Activated CD4-positive, alpha-beta T cell treated with anti-CD3 and anti-CD28 coated beads for 36 hours (primary cell): ENCODE results near the gene GPR42. TPM values are rescaled to one million over a fixed set of nuclear protein-coding genes. Genes with fewer than 3 reads are reported as not detected.

ENCODE experiments used
- ATAC-seq: fragments of 200-7000 bp; cut with Tn5 transposase; one replicate; pipeline ENCODE4 v1.10.0; 2021; ENCODE audit warnings: mild to moderate bottlenecking, moderate library complexity
- CTCF ChIA-PET: fragments of 350-600 bp; sonication (Branson Sonifier 250); formaldehyde crosslinking; loops from one replicate; lab custom pipeline; 2021; ENCODE audit warnings: antibody characterized with exemption; lab: Charles Lee
- POLR2A ChIA-PET: fragments of 350-600 bp; sonication (Branson Sonifier 250); formaldehyde crosslinking; loops from one replicate; lab custom pipeline; 2021; ENCODE audit warnings: antibody characterized with exemption, inconsistent platforms; lab: Charles Lee
- DNase-seq: peaks from one replicate; pipeline ENCODE4 v3.0.0-alpha.2; 2020
- H3K27ac Mint-ChIP-seq: one replicate; pipeline ENCODE4 v1.8.0; 2021; ENCODE audit warnings: mixed read lengths
- H3K27me3 Mint-ChIP-seq: one replicate; pipeline ENCODE4 v1.8.0; 2021; ENCODE audit warnings: mixed read lengths
- H3K36me3 Mint-ChIP-seq: one replicate; pipeline ENCODE4 v1.8.0; 2021; ENCODE audit warnings: low read depth, mixed read lengths
- H3K4me1 Mint-ChIP-seq: one replicate; pipeline ENCODE4 v1.8.0; 2021; ENCODE audit warnings: mixed read lengths
- H3K4me3 Mint-ChIP-seq: one replicate; pipeline ENCODE4 v1.8.0; 2021; ENCODE audit warnings: mild to moderate bottlenecking, moderate library complexity, mixed read lengths
- H3K9me3 Mint-ChIP-seq: one replicate; pipeline ENCODE4 v1.8.0; 2021; ENCODE audit warnings: low read depth, mixed read lengths
- intact Hi-C, 2 experiments: fragments of 100-400 bp; cut with DNase I in 1 of 2; cut with micrococcal nuclease in 1 of 2; formaldehyde crosslinking; loops; one replicate each; pipeline versions ENCODE4 v1.14.2 to v1.15.1; 2022 to 2024; cut with DNase I, micrococcal nuclease
- total RNA-seq, 2 experiments: library from RNA; stranded (reverse); gene quantifications; one replicate each; pipeline ENCODE4 v1.2.3, GENCODE V29; 2021

Gene GPR42
- 1 to 10 TPM in 1 of 2 experiments, under 1 TPM in 1; 0.54 to 1.1 TPM for total RNA-seq

DNA sequence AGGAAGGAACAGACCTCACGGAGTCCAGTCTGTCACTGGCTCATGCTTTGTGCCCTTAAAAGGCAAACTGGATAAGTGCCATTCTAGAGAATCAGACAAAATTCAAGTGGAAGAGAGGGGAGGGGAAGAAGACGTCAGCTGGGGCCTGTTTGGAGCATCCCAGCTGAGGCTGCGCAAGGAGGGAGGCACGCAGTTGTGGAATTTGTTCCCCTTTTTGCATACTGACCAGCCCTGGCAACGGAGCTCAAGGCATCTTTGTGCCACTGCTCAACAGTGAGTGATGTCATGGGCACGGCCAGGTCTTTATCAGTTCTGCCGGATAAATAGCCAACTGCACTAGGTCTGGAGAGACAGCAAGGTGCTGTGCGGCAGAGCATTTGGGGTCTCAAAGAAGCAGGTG lies at the start of gene GPR42:
TSS of gene GPR42 (plus strand) at position 347 of the 400 bp plus-strand sequence. CDS start 292 bp downstream, outside the sequence.
- H3K4me3 Mint-ChIP-seq = no peak within 1 kb of the TSS
- intact Hi-C loops = no loop called here
- peaks cover 15% of the 10 kb centered on the region for H3K4me1 Mint-ChIP-seq
- peaks cover 7% of the 10 kb centered on the region for H3K27me3 Mint-ChIP-seq
- no peaks in the 10 kb centered on the region for H3K36me3 Mint-ChIP-seq
- ATAC-seq (no peak), DNase-seq (no peak)
- POLR2A ChIA-PET = no interaction called here
- no peak within 1 kb of the TSS for H3K27ac Mint-ChIP-seq
- H3K9me3 Mint-ChIP-seq = no peaks in the 10 kb centered on the region
- CTCF ChIA-PET = interaction anchor here (0.6 kb wide), 1 partner anchor 194 kb away, joined by 4 read pairs; no protein-coding TSS in a partner anchor

DNA sequence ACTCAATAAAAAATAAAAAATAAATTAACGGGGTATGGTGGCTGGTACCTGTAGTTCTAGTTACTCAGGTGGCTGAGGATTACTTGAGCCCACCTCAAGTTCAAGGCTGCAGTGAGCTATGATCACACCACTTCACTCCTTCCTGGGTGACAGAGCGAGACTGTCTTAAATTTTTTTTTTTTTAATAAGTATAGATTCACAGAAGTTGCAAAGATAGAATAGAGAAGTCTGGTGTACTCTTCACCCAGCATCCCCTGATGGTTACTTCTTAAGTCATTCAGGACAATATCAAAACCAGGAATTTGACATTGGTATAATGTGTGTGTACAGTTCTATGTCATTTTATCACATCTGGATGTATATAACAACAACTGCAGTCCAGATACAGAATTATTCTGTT lies 49.6 kb upstream of the GPR42 start:
- no peaks in the 10 kb centered on the region for H3K36me3 Mint-ChIP-seq
- H3K27me3 Mint-ChIP-seq = peaks cover 4% of the 10 kb centered on the region
- H3K4me3 Mint-ChIP-seq = no peak overlapping the region
- CTCF ChIA-PET = interaction anchor here (0.6 kb wide), 1 partner anchor 87 kb away, joined by 3 read pairs; no protein-coding TSS in a partner anchor
- no peaks in the 10 kb centered on the region for H3K9me3 Mint-ChIP-seq
- DNase-seq = no peak
- intact Hi-C loops = no loop called here
- POLR2A ChIA-PET = no interaction called here
- no peak for ATAC-seq
- no peak overlapping the region for H3K27ac Mint-ChIP-seq
- H3K4me1 Mint-ChIP-seq = peaks cover 7% of the 10 kb centered on the region

DNA sequence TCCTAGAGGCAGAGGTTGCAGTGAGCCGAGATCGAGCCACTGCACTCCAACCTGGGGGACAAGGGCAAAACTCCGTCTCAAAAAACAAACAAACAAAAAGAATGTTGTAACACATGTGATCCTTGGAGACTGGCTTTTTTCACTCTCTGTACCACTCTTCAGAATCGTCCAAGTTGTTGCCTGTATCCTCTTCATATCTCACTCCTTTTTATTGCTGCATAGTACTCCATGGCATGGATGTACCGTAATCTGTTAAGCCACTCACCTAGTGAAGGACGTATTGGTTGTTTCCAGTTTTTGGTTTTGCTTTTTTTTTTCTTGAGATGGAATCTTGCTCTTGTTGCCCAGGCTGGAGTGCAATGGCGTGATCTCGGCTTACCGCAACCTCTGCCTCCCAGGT lies 48.9 kb upstream of the GPR42 start:
- ChIA-PET CTCF (no interaction called here), POLR2A (no interaction called here)
- peaks cover 7% of the 10 kb centered on the region for H3K4me1 Mint-ChIP-seq
- ATAC-seq (no peak), DNase-seq (no peak)
- no peaks in the 10 kb centered on the region for H3K36me3 Mint-ChIP-seq
- H3K4me3 Mint-ChIP-seq = no peak overlapping the region
- intact Hi-C loops = no loop called here
- H3K27ac Mint-ChIP-seq = no peak overlapping the region
- peaks cover 4% of the 10 kb centered on the region for H3K27me3 Mint-ChIP-seq
- H3K9me3 Mint-ChIP-seq = no peaks in the 10 kb centered on the region

- Mint-ChIP-seq H3K4me1 (peaks cover 10% of the 10 kb centered on the region), H3K36me3 (no peaks in the 10 kb centered on the region), H3K27ac (no peak overlapping the region), H3K27me3 (peaks cover 3% of the 10 kb centered on the region), H3K9me3 (no peaks in the 10 kb centered on the region), H3K4me3 (no peak overlapping the region)
- intact Hi-C loops = no loop called here
- POLR2A ChIA-PET = interaction anchor here (0.6 kb wide), 1 partner anchor 39 kb away, joined by 6 read pairs; no protein-coding TSS in a partner anchor
- DNase-seq = no peak
- ATAC-seq = no peak
- CTCF ChIA-PET = no interaction called here
These were observed 43.2 kb upstream of the GPR42 start for GRCh38 chr19:35327642-35328041.

GRCh38 chr19:35328851-35329285 lies 42.0 kb upstream of the GPR42 start, which contains the start of gene CD22:
Gene CD22 (plus strand): TSS chr19:35329187. CDS start chr19:35332041, 2,854 bp downstream.
- intact Hi-C loops = no loop called here
- peak within 1 kb of the TSS; percentile 9 for H3K27ac Mint-ChIP-seq
- peaks cover 19% of the 10 kb centered on the region for H3K4me1 Mint-ChIP-seq
- ChIA-PET CTCF (interaction anchor here (1.4 kb wide), 1 partner anchor 15 kb away, joined by 3 read pairs; no protein-coding TSS in a partner anchor), POLR2A (no interaction called here)
- peaks cover 3% of the 10 kb centered on the region for H3K27me3 Mint-ChIP-seq
- no peaks in the 10 kb centered on the region for H3K9me3 Mint-ChIP-seq
- H3K4me3 Mint-ChIP-seq = no peak within 1 kb of the TSS
- no peaks in the 10 kb centered on the region for H3K36me3 Mint-ChIP-seq
- ATAC-seq (peak; percentile 36), DNase-seq (no peak)

- ChIA-PET CTCF (interaction anchor here (1.4 kb wide), 1 partner anchor 16 kb away, joined by 3 read pairs; no protein-coding TSS in a partner anchor), POLR2A (no interaction called here)
- Mint-ChIP-seq H3K27me3 (peaks cover 3% of the 10 kb centered on the region), H3K4me3 (no peak overlapping the region), H3K9me3 (no peaks in the 10 kb centered on the region), H3K27ac (no peak overlapping the region), H3K4me1 (peaks cover 23% of the 10 kb centered on the region), H3K36me3 (no peaks in the 10 kb centered on the region)
- ATAC-seq (no peak), DNase-seq (no peak)
- intact Hi-C loops = no loop called here
These were observed 41.5 kb upstream of the GPR42 start for GRCh38 chr19:35329323-35329722.

DNA sequence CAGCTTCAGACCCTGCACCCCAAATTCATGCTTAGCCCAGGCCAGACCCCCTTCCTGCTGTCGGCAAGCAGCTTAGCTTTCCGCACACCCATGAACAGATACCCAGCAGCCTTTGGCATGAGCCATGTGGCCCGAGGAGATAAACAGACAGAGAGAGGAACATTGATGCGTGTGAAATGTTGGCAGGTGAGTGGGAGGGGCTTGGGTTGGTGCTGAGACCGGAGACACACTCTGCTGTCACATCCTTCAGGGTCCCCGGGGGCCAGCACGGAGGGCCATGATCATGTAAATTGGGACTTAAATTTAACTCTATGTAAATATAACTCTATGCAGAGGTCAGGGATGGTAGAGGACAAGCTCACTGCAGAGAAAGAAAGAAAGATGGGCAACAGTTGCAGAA lies 40.4 kb upstream of the GPR42 start:
- ChIA-PET CTCF (no interaction called here), POLR2A (no interaction called here)
- intact Hi-C loops = no loop called here
- H3K4me1 Mint-ChIP-seq = peaks cover 26% of the 10 kb centered on the region
- H3K36me3 Mint-ChIP-seq = no peaks in the 10 kb centered on the region
- no peak overlapping the region for H3K4me3 Mint-ChIP-seq
- no peak for ATAC-seq
- H3K9me3 Mint-ChIP-seq = no peaks in the 10 kb centered on the region
- DNase-seq = no peak
- H3K27me3 Mint-ChIP-seq = peaks cover 3% of the 10 kb centered on the region
- no peak overlapping the region for H3K27ac Mint-ChIP-seq

- intact Hi-C loops = no loop called here
- H3K9me3 Mint-ChIP-seq = no peaks in the 10 kb centered on the region
These were observed 39.2 kb upstream of the GPR42 start for GRCh38 chr19:35331551-35332214.

GRCh38 chr19:35332817-35333216 lies 38.1 kb upstream of the GPR42 start:
- Mint-ChIP-seq H3K9me3 (no peaks in the 10 kb centered on the region), H3K27me3 (peaks cover 3% of the 10 kb centered on the region), H3K4me1 (peaks cover 28% of the 10 kb centered on the region), H3K36me3 (no peaks in the 10 kb centered on the region), H3K4me3 (peak overlapping the region; percentile 12), H3K27ac (peak overlapping the region; percentile 51)
- ChIA-PET CTCF (interaction anchor here (0.5 to 1.9 kb wide), 4 partner anchors 15 to 602 kb away, joined by 3 to 12 read pairs (median 4); partner anchors contain the start of gene FFAR1), POLR2A (no interaction called here)
- DNase-seq (peak; percentile 75), ATAC-seq (peak; percentile 92)
- intact Hi-C loops = no loop called here

More at GRCh38 chr19:35331551-35332214, 39.2 kb upstream of the GPR42 start:
- ATAC-seq (no peak), DNase-seq (no peak)
- Mint-ChIP-seq H3K4me1 (peaks cover 26% of the 10 kb centered on the region), H3K27ac (peak overlapping the region; percentile 51), H3K27me3 (peaks cover 3% of the 10 kb centered on the region), H3K36me3 (no peaks in the 10 kb centered on the region), H3K4me3 (no peak overlapping the region)
- POLR2A ChIA-PET = no interaction called here
- CTCF ChIA-PET = no interaction called here

- CTCF ChIA-PET = interaction anchor here (1.1 to 1.9 kb wide), 4 partner anchors 13 to 161 kb away, joined by 3 to 12 read pairs (median 4); partner anchors contain the start of gene FFAR1
- intact Hi-C loops = no loop called here
- no peak for DNase-seq
- H3K4me3 Mint-ChIP-seq = no peak overlapping the region
- H3K36me3 Mint-ChIP-seq = no peaks in the 10 kb centered on the region
- H3K9me3 Mint-ChIP-seq = no peaks in the 10 kb centered on the region
- peaks cover 21% of the 10 kb centered on the region for H3K4me1 Mint-ChIP-seq
- peaks cover 3% of the 10 kb centered on the region for H3K27me3 Mint-ChIP-seq
- POLR2A ChIA-PET = no interaction called here
- peak overlapping the region; percentile 56 for H3K27ac Mint-ChIP-seq
- ATAC-seq = no peak
These were observed 36.6 kb upstream of the GPR42 start for GRCh38 chr19:35334144-35334753.

DNA sequence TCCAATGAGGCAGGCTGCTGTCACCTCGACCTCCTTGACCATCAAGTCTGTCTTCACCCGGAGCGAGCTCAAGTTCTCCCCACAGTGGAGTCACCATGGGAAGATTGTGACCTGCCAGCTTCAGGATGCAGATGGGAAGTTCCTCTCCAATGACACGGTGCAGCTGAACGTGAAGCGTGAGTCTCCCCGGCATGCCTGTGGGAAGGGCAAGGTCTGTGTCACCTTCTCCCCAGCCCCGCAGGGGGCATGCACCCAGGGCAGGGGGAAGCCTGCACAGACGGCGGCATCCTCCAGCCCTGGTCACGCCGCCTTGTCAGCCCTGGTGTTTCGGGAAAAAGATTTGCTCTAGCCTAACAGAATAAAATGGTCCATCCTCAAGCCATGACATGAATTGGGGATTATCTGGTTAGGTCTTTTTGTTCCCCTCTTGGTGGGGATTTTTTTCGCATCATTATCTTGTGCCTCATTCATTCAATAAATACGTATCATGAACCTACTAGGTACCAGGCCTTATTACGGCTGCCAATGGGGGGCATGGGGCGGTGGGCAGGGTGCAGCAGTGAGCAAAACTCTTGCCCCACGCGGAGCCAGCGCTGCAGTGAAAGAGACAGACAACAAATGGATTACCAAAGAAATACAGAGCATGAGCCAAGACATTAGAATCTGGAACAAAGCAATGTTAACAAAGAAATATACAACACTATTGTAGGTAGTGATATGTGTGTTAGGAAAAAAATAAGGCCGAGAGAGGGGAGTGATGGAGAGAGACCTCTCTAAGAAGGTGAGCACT lies 34.5 kb upstream of the GPR42 start:
- Mint-ChIP-seq H3K36me3 (no peaks in the 10 kb centered on the region), H3K27ac (peak overlapping the region; percentile 34)
- ATAC-seq = no peak

More for the DNA sequence above, 34.5 kb upstream of the GPR42 start:
- intact Hi-C loops = no loop called here
- no peaks in the 10 kb centered on the region for H3K27me3 Mint-ChIP-seq
- peaks cover 21% of the 10 kb centered on the region for H3K4me1 Mint-ChIP-seq
- no peak overlapping the region for H3K4me3 Mint-ChIP-seq
- ChIA-PET POLR2A (no interaction called here), CTCF (interaction anchor here (0.6 kb wide), 1 partner anchor 132 kb away, joined by 3 read pairs; no protein-coding TSS in a partner anchor)
- no peak for DNase-seq
- H3K9me3 Mint-ChIP-seq = no peaks in the 10 kb centered on the region
